Upper lobe of left lung (tissue), 6 donors: ENCODE data around the gene KLHL13. TPM values are rescaled to one million over a fixed set of nuclear protein-coding genes. Genes with fewer than 3 reads are reported as not detected.

Experiments used
- ATAC-seq, 2 donors: fragments of 200-7000 bp; cut with Tn5 transposase; one replicate each; pipeline ENCODE4 v1.9.1; 2022; ENCODE audit warnings: mild to moderate bottlenecking in 2 of 2, moderate library complexity in 2 of 2; ENCODE audit not compliant: low FRiP score in 2 of 2
- DNase-seq, 2 donors: peaks; one replicate each; pipeline ENCODE4 v3.0.0-alpha.2; 2019 to 2020
- H3K27ac ChIP-seq, 4 donors: fragments of 200-600 bp; sonication (generic); one replicate each; pipeline ENCODE4 v1.5.1; 2016 to 2019
- H3K27me3 ChIP-seq, 4 donors: fragments of 200-600 bp; sonication (generic); one replicate each; pipeline ENCODE4 v1.5.1; 2017 to 2019
- H3K36me3 ChIP-seq, 4 donors: fragments of 200-600 bp; sonication (generic); one replicate each; pipeline ENCODE4 v1.5.1; 2016 to 2019
- H3K4me1 ChIP-seq, 4 donors: fragments of 200-600 bp; sonication (generic); one replicate each; pipeline ENCODE4 v1.5.1; 2018 to 2019
- H3K4me3 ChIP-seq, 4 donors: fragments of 200-600 bp; sonication (generic); one replicate each; pipeline ENCODE4 v1.5.1; 2017 to 2019; ENCODE audit warnings: mild to moderate bottlenecking in 2 of 4, moderate library complexity in 1 of 4
- H3K9me3 ChIP-seq, 4 donors: fragments of 200-600 bp; sonication (generic); one replicate each; pipeline ENCODE4 v1.5.1; 2018 to 2019
- CTCF ChIP-seq, 6 experiments: fragments of 450-650 bp in 4 of 6; fragments of 200-600 bp in 2 of 6; sonication (generic) in 2 of 6; IDR thresholded peaks; one replicate each; pipeline ENCODE4 v1.5.1; 2016 to 2019; ENCODE audit warnings: antibody characterized with exemption in 6 of 6
- EP300 ChIP-seq, 4 donors: sonication (generic); formaldehyde crosslinking; IDR thresholded peaks; one replicate each; pipeline ENCODE4 v1.5.1; 2017; ENCODE audit warnings: antibody characterized with exemption in 4 of 4, control low read depth in 2 of 4
- POLR2A ChIP-seq, 4 donors: fragments of 450-650 bp; IDR thresholded peaks; one replicate each; pipeline ENCODE4 v1.5.1; 2016 to 2017; ENCODE audit warnings: antibody characterized with exemption in 4 of 4, mild to moderate bottlenecking in 2 of 4
- POLR2AphosphoS5 ChIP-seq, 2 donors: sonication (generic); formaldehyde crosslinking; IDR thresholded peaks; one replicate each; pipeline ENCODE4 v1.5.1; 2017; ENCODE audit warnings: antibody characterized with exemption in 2 of 2
- WGBS, 2 donors: methylation state at CpG; one replicate each; pipeline ENCODE4 v1.1.5; 2017 to 2018; 5-methylcytosine and 5-hydroxymethylcytosine counted together
- total RNA-seq, 6 donors: library from RNA; depleted of rRNA in 4 of 6; stranded (reverse); fragments of >200 nt in 4 of 6; gene quantifications; one replicate each; pipeline versions ENCODE4 v1.1.0 to v1.2.1, GENCODE V29; 2016 to 2021
- donor health status: DM: no; HTN: no; CAD: no; lungs with moderate emphysema.
- donor health status: DM: no; HTN: yes; CAD: no; lungs with severe emphysema.

Gene KLHL13
- total RNA-seq, 6 donors from 2014 or later, result 0.63 to 3.8 (median 0.89) TPM; not detected in 1

- TF ChIP-seq POLR2A (IDR thresholded peaks at IDR 0.05), result no peak
- no peak for TF ChIP-seq CTCF (IDR thresholded peaks at IDR 0.05)
- no peak for TF ChIP-seq POLR2AphosphoS5 (IDR thresholded peaks at IDR 0.05)
- no peak for TF ChIP-seq EP300 (IDR thresholded peaks at IDR 0.05)
- H3K36me3 ChIP-seq, result no peaks in the 10 kb centered on the region
- peak overlapping the region in 1 of 4 donors; percentile 25 for H3K27ac ChIP-seq
- no peaks in the 10 kb centered on the region for H3K4me1 ChIP-seq
- no peaks in the 10 kb centered on the region for H3K9me3 ChIP-seq
- WGBS, 2 donors, result 12 to 28% methylated on average over 17 to 51 of the region's 53 CpGs
- DNase-seq (peak in 1 of 2 donors; percentile 84), ATAC-seq (peak; percentile 50 to 78)
- no peaks in the 10 kb centered on the region for H3K27me3 ChIP-seq
- peak overlapping the region; percentile 5 to 54 (median 44) for H3K4me3 ChIP-seq
These were observed 477 bp downstream of the KLHL13 start for GRCh38 chrX:118115953-118116712.

GRCh38 chrX:118114971-118115370, 1.6 kb downstream of the KLHL13 start:
- H3K9me3 ChIP-seq, result no peaks in the 10 kb centered on the region
- H3K27ac ChIP-seq, result no peak overlapping the region
- no peaks in the 10 kb centered on the region for H3K4me1 ChIP-seq
- no peak for DNase-seq
- H3K36me3 ChIP-seq, result no peaks in the 10 kb centered on the region
- no peak for ATAC-seq
- no peak overlapping the region for H3K4me3 ChIP-seq
- no peak for TF ChIP-seq POLR2A (IDR thresholded peaks at IDR 0.05)
- no peak for TF ChIP-seq CTCF (IDR thresholded peaks at IDR 0.05)
- TF ChIP-seq POLR2AphosphoS5 (IDR thresholded peaks at IDR 0.05), result no peak
- no peak for TF ChIP-seq EP300 (IDR thresholded peaks at IDR 0.05)
- WGBS, 2 donors, result 79 to 86% methylated on average over 2 of the region's 2 CpGs
- no peaks in the 10 kb centered on the region for H3K27me3 ChIP-seq

- Histone ChIP-seq H3K36me3 (no peaks in the 10 kb centered on the region), H3K27me3 (no peaks in the 10 kb centered on the region), H3K9me3 (no peaks in the 10 kb centered on the region), H3K4me1 (no peaks in the 10 kb centered on the region), H3K27ac (no peak overlapping the region), H3K4me3 (no peak overlapping the region)
- no peak for DNase-seq
- no peak for TF ChIP-seq EP300 (IDR thresholded peaks at IDR 0.05)
- 84 to 96% methylated on average over 5 of the region's 5 CpGs for WGBS, 2 donors
- no peak for ATAC-seq
These were observed 7.5 kb downstream of the KLHL13 start for GRCh38 chrX:118109065-118109464.

GRCh38 chrX:118108304-118108703, 8.3 kb downstream of the KLHL13 start:
- no peak for ATAC-seq
- WGBS, 2 donors, result 27 to 38% methylated on average over 1 of the region's 1 CpG

GRCh38 chrX:118100091-118100490, 16.5 kb downstream of the KLHL13 start:
- DNase-seq (no peak), ATAC-seq (no peak)
- Histone ChIP-seq H3K27me3 (no peaks in the 10 kb centered on the region), H3K36me3 (no peaks in the 10 kb centered on the region), H3K4me3 (no peak overlapping the region), H3K27ac (no peak overlapping the region), H3K4me1 (no peaks in the 10 kb centered on the region), H3K9me3 (no peaks in the 10 kb centered on the region)
- WGBS, 2 donors, result 83 to 89% methylated on average over 5 of the region's 5 CpGs
- no peak for TF ChIP-seq POLR2AphosphoS5 (IDR thresholded peaks at IDR 0.05)

More at GRCh38 chrX:118108304-118108703, 8.3 kb downstream of the KLHL13 start:
- Histone ChIP-seq H3K27ac (no peak overlapping the region), H3K4me3 (no peak overlapping the region), H3K4me1 (no peaks in the 10 kb centered on the region), H3K27me3 (no peaks in the 10 kb centered on the region), H3K36me3 (no peaks in the 10 kb centered on the region), H3K9me3 (no peaks in the 10 kb centered on the region)
- no peak for TF ChIP-seq POLR2AphosphoS5 (IDR thresholded peaks at IDR 0.05)
- no peak for TF ChIP-seq EP300 (IDR thresholded peaks at IDR 0.05)
- TF ChIP-seq CTCF (IDR thresholded peaks at IDR 0.05), result no peak
- no peak for DNase-seq

- no peak for DNase-seq
- TF ChIP-seq CTCF (IDR thresholded peaks at IDR 0.05), result no peak
- TF ChIP-seq POLR2AphosphoS5 (IDR thresholded peaks at IDR 0.05), result no peak
- TF ChIP-seq POLR2A (IDR thresholded peaks at IDR 0.05), result no peak
- no peak for TF ChIP-seq EP300 (IDR thresholded peaks at IDR 0.05)
- WGBS, 2 donors, result 81 to 90% methylated on average over 4 of the region's 4 CpGs
- Histone ChIP-seq H3K9me3 (no peaks in the 10 kb centered on the region), H3K4me3 (no peak overlapping the region), H3K27me3 (no peaks in the 10 kb centered on the region), H3K27ac (no peak overlapping the region), H3K36me3 (no peaks in the 10 kb centered on the region), H3K4me1 (no peaks in the 10 kb centered on the region)
- ATAC-seq, result no peak
These were observed 28.5 kb downstream of the KLHL13 start for GRCh38 chrX:118088084-118088483.
